Body of pancreas (tissue), 4 donors: ENCODE results near the gene ADAM21. TPM values are rescaled to one million over a fixed set of nuclear protein-coding genes. Genes with fewer than 3 reads are reported as not detected.
"Not testable (repeated sequence)": the region's sequence is repeated elsewhere in the genome, so short reads cannot be mapped to it uniquely, and the experiment has no call there.

ENCODE experiments used
- ATAC-seq: fragments of 150-250 bp; one replicate; pipeline ENCODE4 v1.9.1; 2016
- DNase-seq, 4 donors: peaks; one replicate each; pipeline ENCODE4 v3.0.0-alpha.2; 2019
- H3K27ac ChIP-seq, 4 donors: fragments of 200-600 bp; sonication (generic); 1 replicate in 3 of 4; 2 replicates in 1 of 4; pipeline versions ENCODE4 v1.5.1 to v1.6.1; 2016 to 2019; ENCODE audit warnings: mild to moderate bottlenecking in 1 of 4, mixed read lengths in 1 of 4, moderate library complexity in 1 of 4
- H3K27me3 ChIP-seq, 2 donors: fragments of 200-600 bp; sonication (generic); one replicate each; pipeline ENCODE4 v1.6.0; 2016; ENCODE audit warnings: mild to moderate bottlenecking in 1 of 2
- H3K36me3 ChIP-seq, 2 donors: fragments of 200-600 bp; sonication (generic); replicated peaks in 1 of 2; 2 replicates each; pipeline ENCODE4 v1.5.1; 2016; ENCODE audit warnings: low read depth in 2 of 2; ENCODE audit not compliant: insufficient read depth in 1 of 2
- H3K4me1 ChIP-seq: fragments of 200-600 bp; sonication (generic); one replicate; pipeline ENCODE4 v1.6.0; 2016
- H3K4me3 ChIP-seq, 2 donors: fragments of 200-600 bp; sonication (generic); 1 replicate in 1 of 2; 2 replicates in 1 of 2; pipeline ENCODE4 v1.5.1; 2016 to 2019
- H3K9me3 ChIP-seq, 3 donors: fragments of 200-600 bp; sonication (generic); 1 replicate in 2 of 3; 2 replicates in 1 of 3; pipeline ENCODE4 v1.5.1; 2016
- CTCF ChIP-seq, 7 experiments: fragments of 450-650 bp in 4 of 7; fragments of 200-600 bp in 3 of 7; sonication (generic) in 3 of 7; IDR thresholded peaks; one replicate each; pipeline ENCODE4 v1.5.1; 2016 to 2019; ENCODE audit warnings: antibody characterized with exemption in 7 of 7
- POLR2A ChIP-seq, 3 donors: fragments of 450-650 bp; IDR thresholded peaks; one replicate each; pipeline ENCODE4 v1.6.1; 2016; ENCODE audit warnings: antibody characterized with exemption in 3 of 3, mild to moderate bottlenecking in 2 of 3
- WGBS, 2 donors: methylation state at CpG; one replicate each; pipeline ENCODE4 v1.1.5; 2017; 5-methylcytosine and 5-hydroxymethylcytosine counted together
- intact Hi-C: fragments of 100-400 bp; cut with DNase I; formaldehyde crosslinking; loops from one replicate; pipeline ENCODE4 v1.15.1; 2023
- total RNA-seq, 2 donors: library from RNA; depleted of rRNA; stranded (reverse); fragments of >200 nt; gene quantifications; one replicate each; pipeline ENCODE4 v1.1.0, GENCODE V29; 2016

ADAM21 gene
- total RNA-seq, 2 donors from 2014 or later: 0.52 TPM; not detected in 1

- ATAC-seq: no peak
- TF ChIP-seq POLR2A (IDR thresholded peaks at IDR 0.05): no peak
- TF ChIP-seq CTCF (IDR thresholded peaks at IDR 0.05): no peak
- intact Hi-C loops: no loop called here
- H3K36me3 ChIP-seq: peaks cover 0 to 5% of the 10 kb centered on the region in 2 donors
- H3K9me3 ChIP-seq: no peaks in the 10 kb centered on the region
- WGBS, 2 donors: 91 to 92% methylated on average over 3 of the region's 3 CpGs
- no peaks in the 10 kb centered on the region for H3K27me3 ChIP-seq
- no peak for DNase-seq
- H3K4me1 ChIP-seq: no peaks in the 10 kb centered on the region
- no peak overlapping the region for H3K27ac ChIP-seq
- no peak overlapping the region for H3K4me3 ChIP-seq
Observed at GRCh38 chr14:70468731-70469130, 16.8 kb downstream of the ADAM21 start.

- H3K36me3 ChIP-seq, H3K27ac ChIP-seq, H3K4me1 ChIP-seq, intact Hi-C loops, DNase-seq, H3K4me3 ChIP-seq, ATAC-seq, H3K9me3 ChIP-seq, H3K27me3 ChIP-seq: not testable (repeated sequence)
- 84 to 86% methylated on average over 7 of the region's 8 CpGs for WGBS, 2 donors
Observed at GRCh38 chr14:70470863-70471563, 19.0 kb downstream of the ADAM21 start.

- intact Hi-C loops: no loop called here
- TF ChIP-seq CTCF (IDR thresholded peaks at IDR 0.05) (no peak), POLR2A (IDR thresholded peaks at IDR 0.05) (no peak)
- Histone ChIP-seq H3K27me3 (no peaks in the 10 kb centered on the region), H3K4me1 (no peaks in the 10 kb centered on the region), H3K4me3 (no peak overlapping the region), H3K36me3 (peaks cover 0 to 5% of the 10 kb centered on the region in 2 donors), H3K9me3 (no peaks in the 10 kb centered on the region), H3K27ac (no peak overlapping the region)
- no peak for DNase-seq
- no peak for ATAC-seq
- WGBS, 2 donors: 66 to 85% methylated on average over 4 of the region's 4 CpGs
Observed at GRCh38 chr14:70472253-70473159, 20.5 kb downstream of the ADAM21 start.

GRCh38 chr14:70473825-70474224, 21.9 kb downstream of the ADAM21 start:
- intact Hi-C loops: no loop called here
- 73 to 79% methylated on average over 2 of the region's 2 CpGs for WGBS, 2 donors
- DNase-seq (no peak), ATAC-seq (no peak)
- no peak overlapping the region for H3K4me3 ChIP-seq
- H3K36me3 ChIP-seq: peaks cover 0 to 4% of the 10 kb centered on the region in 2 donors
- H3K27ac ChIP-seq: no peak overlapping the region
- TF ChIP-seq CTCF (IDR thresholded peaks at IDR 0.05) (no peak), POLR2A (IDR thresholded peaks at IDR 0.05) (no peak)
- no peaks in the 10 kb centered on the region for H3K9me3 ChIP-seq
- H3K27me3 ChIP-seq: no peaks in the 10 kb centered on the region
- no peaks in the 10 kb centered on the region for H3K4me1 ChIP-seq

DNA sequence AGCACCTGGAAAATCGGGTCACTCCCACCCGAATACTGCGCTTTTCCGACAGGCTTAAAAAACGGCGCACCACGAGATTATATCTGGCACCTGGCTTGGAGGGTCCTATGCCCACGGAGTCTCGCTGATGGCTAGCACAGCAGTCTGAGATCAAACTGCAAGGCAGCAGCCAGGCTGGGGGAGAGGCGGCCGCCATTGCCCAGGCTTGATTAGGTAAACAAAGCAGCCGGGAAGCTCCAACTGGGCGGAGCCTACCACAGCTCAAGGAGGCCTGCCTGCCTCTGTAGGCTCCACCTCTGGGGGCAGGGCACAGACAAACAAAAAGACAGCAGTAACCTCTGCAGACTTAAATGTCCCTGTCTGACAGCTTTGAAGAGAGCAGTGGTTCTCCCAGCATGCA, 23.5 kb downstream of the ADAM21 start:
- intact Hi-C loops: not testable (repeated sequence)

DNA sequence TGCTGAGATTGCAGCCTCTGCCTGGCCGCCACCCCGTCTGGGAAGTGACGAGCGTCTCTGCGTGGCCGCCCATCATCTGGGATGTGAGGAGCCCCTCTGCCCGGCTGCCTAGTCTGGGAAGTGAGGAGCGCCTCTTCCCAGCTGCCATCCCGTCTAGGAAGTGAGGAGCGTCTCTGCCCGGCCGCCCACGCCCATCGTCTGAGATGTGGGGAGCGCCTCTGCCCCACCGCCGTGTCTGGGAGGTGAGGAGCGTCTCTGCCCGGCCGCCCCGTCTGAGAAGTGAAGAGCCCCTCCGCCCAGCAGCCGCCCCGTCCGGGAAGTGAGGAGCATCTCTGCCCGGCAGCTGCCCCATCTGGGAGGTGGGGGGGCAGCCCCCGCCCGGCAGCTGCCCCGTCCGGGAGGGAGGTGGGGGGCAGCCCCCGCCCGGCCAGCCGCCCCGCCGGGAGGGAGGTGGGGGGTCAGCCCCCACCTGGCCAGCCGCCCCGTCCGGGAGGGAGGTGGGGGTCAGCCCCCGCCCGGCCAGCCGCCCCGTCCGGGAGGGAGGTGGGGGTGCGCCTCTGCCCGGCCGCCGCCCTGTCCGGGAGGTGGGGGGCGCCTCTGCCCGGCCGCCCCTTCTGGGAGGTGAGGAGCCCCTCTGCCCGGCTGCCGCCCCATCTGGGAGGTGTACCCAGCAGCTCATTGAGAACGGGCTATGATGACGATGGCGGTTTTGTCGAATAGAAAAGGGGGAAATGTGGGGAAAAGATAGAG, 25.6 kb downstream of the ADAM21 start:
- DNase-seq, H3K27ac ChIP-seq, H3K27me3 ChIP-seq, H3K4me3 ChIP-seq, H3K4me1 ChIP-seq, H3K36me3 ChIP-seq, ATAC-seq, intact Hi-C loops, H3K9me3 ChIP-seq: not testable (repeated sequence)
- 70 to 89% methylated on average over 2 to 28 of the region's 57 CpGs for WGBS, 2 donors

More for the DNA sequence above, 23.5 kb downstream of the ADAM21 start:
- H3K27me3 ChIP-seq, H3K9me3 ChIP-seq, H3K36me3 ChIP-seq, ATAC-seq, H3K4me3 ChIP-seq, H3K4me1 ChIP-seq, DNase-seq, H3K27ac ChIP-seq: not testable (repeated sequence)
- WGBS, 2 donors: 83 to 92% methylated on average over 8 to 9 of the region's 13 CpGs
